ENCODE measurements around the gene VPS25.

The VPS25 gene

DNA sequence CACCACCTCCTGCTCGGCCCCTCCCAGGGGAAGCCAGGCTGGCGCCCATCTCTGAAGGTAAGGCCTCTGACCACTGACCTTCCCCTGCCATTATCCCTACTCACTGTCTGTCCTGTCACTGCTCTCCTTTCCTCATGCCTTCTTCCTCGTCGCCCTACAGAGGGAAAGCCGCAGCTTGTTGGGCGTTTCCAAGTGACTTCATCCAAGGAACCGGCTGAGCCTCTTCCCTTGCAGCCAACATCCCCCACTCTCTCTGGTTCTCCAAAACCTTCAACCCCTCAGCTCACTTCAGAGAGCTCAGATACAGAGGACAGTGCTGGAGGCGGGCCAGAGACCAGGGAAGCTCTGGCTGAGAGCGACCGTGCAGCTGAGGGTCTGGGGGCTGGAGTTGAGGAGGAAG is 22.2 kb downstream of the VPS25 start:
- no peak for DNase-seq (ENCODE audit: low read depth)

DNA sequence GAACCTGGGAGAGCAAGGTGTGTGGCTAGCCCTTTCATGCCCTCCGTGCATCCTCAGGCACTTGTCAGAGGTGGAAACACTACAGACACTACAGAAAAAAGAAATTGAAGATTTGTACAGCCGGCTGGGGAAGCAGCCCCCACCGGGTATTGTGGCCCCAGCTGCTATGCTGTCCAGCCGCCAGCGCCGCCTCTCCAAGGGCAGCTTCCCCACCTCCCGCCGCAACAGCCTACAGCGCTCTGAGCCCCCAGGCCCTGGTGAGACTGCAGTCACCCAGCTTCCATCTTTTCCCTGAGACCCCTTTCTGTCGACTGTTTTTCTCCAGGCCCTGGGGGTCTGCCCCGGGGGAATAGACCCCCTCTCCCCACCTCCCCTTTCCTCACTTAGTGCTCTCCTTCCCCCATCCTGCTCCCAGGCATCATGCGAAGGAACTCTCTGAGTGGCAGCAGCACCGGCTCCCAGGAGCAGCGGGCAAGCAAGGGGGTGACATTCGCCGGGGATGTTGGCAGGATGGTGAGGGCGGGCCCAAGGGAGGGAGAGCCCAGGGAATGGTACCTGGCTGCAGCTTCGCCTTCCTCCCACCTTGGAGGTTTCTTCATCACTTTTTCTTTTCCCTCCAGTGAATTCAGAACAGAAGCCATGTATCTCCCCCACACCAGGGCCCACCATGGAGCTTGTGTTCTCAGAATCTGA is 23.0 kb downstream of the VPS25 start:
- DNase-seq (ENCODE audit: low read depth) = no peak

DNA sequence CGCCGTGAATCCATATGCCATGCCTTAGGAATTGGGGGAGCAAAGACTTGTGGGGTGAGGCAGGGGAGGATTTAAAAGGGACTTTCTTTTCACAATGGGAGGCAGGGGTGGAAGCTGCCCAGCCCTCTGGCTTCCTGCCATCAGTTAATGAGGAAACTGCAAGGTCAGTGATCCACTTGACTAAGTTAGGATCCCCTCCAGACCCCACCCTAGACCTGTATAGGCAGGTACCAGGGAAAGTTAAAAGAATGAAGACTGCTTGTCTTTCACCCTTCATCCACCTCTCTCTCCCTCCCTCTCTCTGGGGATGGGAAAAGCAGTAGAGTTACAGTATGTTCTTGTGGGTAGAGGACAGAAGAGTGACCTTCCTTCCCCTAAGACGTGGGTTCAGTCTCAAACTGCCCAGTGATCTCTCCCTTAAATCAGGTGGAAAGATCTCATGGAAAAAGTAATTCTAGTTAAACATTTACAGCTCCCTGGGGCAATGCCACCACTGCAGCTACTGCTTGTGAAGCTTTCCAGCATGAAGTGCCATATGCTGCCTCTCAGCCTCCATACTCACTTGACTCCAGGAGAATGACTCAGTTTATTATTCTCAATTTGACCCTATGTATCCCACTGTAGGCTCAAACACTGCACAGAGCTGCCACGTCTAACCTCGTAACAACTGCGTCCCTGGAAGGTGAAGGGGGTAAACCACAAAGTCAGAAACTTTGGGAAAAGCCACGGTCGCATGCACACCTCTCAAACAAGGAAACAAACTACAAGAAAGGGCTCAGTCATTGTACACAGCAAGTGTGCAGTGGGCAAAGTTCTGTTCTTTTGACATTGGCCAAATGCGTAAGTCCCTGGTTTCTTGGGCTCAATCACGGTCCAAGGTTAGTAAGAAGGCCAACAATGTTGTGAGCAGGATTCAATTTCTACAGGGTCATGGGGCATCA is 24.1 kb downstream of the VPS25 start:
- DNase-seq (ENCODE audit: low read depth) = no peak

DNA sequence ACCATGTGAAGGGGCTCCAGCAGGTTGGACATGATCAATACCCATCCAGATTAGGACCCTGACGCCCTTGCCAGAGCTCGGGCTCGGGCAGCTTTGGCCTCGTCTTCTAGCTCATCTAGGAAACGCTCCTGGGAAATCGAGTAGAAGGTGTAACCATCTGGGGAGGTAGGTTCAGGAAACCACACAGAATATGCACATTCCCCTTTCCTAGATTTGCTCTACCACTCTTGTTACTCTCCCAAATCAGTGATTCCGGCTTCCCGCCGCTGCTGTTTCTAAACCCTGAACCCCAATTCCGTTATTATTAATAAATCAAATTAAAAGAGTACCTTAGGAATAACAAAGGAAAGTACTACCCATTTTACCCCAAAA is 24.7 kb downstream of the VPS25 start:
- no peak for DNase-seq (ENCODE audit: low read depth)

DNA sequence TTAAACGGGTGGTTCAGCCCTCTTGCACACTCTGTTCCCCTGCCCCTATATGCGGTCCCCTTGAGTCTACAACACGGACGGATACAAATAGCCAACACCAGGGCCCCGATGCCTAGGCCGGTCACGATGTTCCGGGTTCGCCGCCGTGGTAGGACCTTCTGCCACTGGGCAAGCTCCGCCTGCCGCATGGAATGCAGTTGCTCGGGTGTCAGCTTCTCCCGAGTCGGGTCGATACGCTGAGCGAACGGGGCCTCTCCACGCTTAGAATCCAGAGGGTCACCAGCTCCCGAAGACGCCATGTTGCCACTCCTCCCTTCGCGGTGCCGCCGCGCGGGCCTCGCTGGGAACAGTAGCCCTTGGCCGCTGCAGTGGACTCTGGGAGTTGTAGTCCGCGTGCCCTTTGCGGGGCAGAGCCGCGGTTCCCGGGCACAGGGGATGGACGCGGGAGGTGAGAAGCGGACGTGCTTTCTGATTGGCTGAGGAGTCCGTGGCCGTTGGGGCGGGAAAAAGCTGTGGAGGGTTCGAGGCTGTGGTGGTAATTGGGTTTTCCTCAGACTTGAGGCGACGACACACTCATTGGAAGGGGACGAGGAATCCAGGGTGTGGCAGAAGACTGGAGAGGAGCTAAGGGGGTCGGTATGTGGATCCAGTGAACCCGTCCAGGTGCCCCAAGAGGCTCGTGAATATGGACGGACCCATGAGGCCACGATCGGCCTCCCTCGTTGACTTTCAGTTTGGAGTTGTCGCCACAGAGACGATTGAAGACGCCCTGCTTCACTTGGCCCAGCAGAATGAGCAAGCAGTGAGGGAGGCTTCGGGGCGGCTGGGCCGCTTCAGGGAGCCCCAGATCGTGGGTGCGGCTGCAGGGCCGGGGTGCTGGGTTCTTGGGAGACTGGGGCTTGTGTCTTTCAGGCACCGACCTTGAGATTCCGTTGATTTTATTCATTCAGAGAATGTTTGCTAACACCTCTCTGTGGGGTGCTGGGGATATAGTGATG is 25.4 kb downstream of the VPS25 start, which contains the start of the genes CNTD1 and COA3:
CNTD1 (plus strand) TSS at position 479 of the 998 bp plus-strand sequence; CDS start at position 686, 207 bp downstream.
COA3 (minus strand) TSS at position 322 of the 998 bp plus-strand sequence; CDS start at position 299, 23 bp downstream.
- peak; percentile 82 for DNase-seq (ENCODE audit: low read depth)

DNA sequence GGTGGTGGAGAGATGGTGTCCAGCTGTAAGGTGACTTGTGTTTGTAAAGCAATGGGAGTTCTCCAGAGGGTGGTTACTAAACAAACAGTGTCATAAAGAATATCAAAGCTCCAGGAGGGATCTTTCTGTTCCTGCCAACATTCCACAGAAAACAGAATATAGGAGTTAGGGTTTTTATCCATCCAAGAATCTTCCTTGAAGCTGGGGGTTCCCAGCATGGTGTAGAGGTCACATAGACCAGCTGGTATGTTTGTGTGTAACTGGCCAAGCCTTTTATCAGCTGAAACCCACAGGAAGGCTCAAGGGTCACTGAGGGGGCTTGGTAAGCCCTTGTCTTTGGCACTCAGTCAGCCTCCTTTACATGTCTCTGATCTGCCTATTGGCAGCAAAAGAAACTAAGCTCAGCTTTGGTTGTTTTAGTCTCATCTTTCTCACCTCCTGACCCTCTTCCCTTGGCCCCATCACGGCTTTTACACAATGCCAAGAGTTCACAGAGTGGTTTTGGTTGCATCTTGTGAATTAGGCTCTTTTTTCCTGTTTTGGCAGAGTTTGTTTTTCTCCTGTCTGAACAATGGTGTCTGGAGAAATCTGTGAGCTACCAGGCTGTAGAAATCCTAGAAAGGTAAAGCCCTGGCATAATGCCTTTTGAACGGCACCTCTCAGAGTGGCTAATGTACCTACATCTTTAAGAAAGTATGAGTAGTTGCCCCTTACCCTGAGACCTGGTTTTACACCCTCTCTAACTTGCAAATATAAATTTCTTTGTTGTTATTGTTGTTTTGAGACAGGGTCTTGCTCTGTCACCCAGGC is 30.0 kb downstream of the VPS25 start:
- DNase-seq (ENCODE audit: low read depth) = no peak

DNA sequence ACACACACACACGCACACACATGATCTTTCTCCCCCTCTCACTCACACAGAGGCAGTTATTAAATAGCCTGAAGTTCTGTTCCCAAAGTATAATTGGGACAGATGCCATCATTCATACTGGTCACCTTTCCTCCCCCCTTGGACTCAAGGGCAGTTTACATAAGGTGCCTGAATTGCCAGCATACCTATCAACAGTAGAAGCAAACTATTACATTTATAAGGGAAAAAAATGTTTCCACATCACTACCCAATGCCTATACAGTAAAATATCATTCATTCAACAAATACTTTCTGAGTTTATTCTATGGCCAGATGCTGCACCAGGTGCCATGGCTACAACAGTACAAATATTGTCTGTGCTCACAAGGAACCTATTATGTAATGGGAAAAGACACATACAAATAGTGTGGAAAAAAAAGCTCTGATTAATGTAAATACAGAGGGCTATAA is 31.7 kb downstream of the VPS25 start:
- DNase-seq (ENCODE audit: low read depth) = no peak

DNA sequence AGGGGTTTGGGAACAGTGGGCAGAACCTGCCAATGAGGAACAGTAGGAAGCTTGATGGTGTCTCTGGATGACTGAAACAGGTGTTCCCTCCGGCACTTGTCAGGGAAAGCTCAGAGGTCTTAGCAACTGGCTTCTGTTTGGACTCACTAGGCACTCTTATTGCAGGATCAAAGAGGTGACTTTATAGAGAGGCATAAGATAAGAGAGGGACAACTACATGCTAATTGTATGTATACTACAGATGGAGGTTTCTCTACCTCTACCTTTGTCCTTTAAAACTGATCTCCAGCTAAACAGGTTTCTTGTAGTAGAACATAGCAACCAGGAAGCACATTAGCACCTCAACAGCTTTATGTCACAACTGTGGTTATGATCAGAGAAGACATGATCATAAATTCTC is 33.0 kb downstream of the VPS25 start:
- DNase-seq (ENCODE audit: low read depth) = no peak

DNA sequence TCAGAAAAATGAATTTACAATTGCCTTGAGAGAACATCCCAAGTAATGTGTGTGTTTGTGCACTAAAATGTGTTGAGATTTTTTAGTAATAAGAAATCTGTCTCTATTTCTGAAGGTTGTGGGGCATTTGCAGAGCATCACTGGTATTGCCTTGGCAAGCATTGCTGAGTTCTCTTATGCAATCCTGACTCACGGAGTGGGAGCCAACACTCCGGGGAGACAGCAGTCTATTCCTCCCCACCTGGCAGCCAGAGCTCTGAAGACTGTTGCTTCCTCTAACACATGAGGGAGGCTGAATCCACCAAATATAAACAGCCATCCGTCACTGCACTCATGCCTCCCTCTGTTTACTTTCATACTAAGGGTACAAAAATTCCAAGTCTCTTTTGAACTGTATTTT is 36.0 kb downstream of the VPS25 start:
- DNase-seq (ENCODE audit: low read depth) = peak; percentile 97

DNA sequence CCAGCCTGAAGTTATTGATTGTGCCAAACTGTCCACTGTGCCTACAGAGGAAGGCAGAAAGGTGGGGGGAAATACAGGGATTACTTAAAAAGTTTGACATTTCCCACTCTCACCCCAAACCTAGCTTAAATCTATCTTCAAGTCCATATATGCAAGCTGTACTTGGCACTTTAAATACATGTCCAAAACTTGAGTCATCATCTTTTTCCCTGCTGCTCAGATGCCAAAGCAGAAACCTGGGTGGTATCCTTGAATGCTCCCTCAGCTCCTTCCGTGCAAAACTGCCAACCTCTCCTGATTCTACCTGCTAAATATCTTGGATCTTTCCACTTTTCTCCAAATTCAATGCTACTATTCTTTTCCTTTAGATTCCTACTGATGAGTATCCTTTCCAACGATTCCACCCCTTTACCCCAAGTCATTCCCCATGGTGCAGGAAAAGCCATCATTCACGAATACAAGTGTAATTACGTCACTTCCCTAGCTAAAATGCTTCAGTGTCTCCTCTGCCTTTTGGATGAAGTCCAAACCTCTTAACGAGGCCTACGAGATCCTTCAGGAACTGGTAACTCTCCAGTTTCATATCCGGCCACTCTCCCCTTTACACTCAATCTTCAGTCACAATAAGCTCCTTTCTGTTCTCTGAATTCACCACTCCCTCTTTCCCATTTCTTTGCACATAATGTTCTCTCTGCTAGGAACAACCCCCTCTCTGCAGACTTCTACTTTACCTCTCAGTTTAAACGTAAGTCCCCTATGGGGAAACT is 41.6 kb downstream of the VPS25 start:
- peak; percentile 65 for DNase-seq (ENCODE audit: low read depth)

DNA sequence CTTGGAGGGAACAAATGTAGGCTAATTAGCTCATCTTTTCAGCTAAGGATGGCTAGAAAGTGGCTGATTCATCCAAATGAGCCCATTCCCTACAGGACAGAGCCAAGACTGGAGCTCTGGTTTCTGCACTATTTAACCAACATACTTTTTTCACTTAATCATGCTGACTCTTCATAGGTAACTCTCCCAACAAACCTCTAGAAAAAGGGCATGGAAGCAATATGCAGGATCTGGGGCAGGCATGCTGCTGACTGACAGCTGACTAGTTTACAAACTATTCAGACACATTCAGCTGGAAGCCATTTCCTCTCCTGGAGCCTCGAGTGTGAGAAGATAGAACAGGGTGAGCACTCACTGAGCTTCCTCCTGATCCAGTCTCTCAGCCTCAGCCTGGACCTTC is 44.6 kb downstream of the VPS25 start:
- peak; percentile 55 for DNase-seq (ENCODE audit: low read depth)

DNA sequence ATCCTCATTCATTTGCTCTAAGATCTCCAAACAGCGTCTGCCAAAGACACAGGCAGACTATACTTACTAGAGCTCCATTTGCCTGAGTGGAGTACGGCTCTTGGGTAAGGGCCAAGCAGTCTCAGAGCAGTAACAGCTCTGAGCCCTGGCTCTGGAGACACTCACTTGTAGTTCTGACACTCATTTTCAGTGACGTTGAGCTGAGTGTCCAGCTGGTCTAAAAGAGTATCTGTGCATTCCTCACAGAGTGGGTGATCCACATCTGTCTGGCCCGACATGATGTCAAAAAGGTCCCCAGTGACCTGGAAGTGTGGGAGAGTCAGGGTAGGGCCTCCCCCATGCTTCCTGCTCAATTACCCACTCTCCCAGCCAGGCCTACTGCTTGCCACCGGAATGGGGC is 45.1 kb downstream of the VPS25 start:
- no peak for DNase-seq (ENCODE audit: low read depth)

DNA sequence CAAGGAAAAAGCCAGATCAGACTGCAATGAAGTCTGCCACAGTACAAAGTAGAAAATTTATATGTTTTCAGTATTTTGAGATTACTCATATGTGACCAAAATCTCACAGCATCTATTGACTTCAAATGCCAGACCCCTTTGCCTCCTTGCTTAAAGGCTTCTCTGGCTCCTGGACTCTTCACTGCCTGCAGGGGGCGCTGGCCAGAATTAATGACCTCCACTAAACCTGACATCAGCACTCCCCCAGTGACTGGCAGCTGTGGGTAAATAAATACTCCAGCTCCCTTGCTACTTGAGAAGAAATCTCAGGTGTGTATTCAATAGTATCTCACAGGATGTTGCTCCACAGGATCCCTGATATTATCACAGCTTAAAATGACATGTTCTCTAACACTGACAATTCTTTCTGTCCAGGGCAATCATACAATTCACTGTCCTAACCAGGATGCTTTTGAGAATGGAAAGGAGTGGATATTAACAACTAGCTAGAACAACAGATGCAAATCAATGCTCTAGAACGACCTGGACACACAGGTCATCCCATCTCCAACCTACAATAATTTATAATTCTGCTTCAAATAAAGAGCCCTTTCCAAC is 46.8 kb downstream of the VPS25 start:
- DNase-seq (ENCODE audit: low read depth) = peak; percentile 49

DNA sequence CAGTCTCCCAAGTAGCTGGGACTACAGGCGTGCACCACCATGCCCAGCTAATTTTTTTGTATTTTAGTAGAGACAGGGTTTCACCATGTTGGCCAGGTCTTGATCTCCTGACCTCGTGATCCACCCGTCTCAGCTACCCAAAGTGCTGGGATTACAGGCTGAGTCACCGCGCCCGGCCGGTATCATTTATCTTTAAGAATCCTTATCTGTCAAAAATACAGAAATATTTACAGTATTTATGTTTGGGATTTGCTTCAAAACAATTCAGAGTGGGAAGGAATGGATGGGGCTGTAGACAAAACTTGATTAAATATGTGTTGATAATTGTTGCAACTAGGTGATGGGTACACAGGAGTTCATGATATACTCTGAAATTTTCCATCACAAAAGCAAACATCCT is 47.9 kb downstream of the VPS25 start:
- peak; percentile 80 for DNase-seq (ENCODE audit: low read depth)

DNA sequence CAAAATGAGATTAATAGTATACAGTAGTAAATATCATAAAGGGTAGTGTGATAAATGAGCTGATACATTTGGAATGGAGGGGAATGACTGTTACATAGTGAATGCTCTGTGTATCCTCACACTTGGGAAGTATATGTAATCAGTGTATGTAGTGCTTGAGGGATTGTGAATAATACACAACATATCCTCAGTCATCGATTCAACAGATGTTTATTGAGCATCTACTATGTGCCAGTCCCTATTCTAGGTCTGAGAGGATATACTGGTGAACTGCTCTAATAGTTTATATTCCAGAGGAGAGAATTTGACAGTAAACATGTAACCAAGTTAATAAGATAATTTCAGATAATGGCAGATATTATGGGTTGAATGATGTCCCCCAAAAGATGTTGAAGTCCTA is 54.2 kb downstream of the VPS25 start:
- no peak for DNase-seq (ENCODE audit: low read depth)

All from amniotic epithelial cell (primary cell).